Epithelial cell of proximal tubule (primary cell): ENCODE measurements around the gene MYRF. TPM values are rescaled to one million over a fixed set of nuclear protein-coding genes. Genes with fewer than 3 reads are reported as not detected.

ENCODE experiments used
- DNase-seq: peaks from one replicate; pipeline ENCODE4 v3.0.0-alpha.2; 2011; ENCODE audit warnings: low read depth
- H3K4me3 ChIP-seq: 2 replicates; pipeline ENCODE4 v1.5.1; 2011; ENCODE audit warnings: low read depth, mild to moderate bottlenecking, low read length
- CTCF ChIP-seq: conservative IDR thresholded peaks from 2 replicates; pipeline ENCODE4 v1.5.1; 2012; ENCODE audit warnings: low read depth, mild to moderate bottlenecking, low read length
- total RNA-seq: library from RNA; depleted of rRNA; stranded (reverse); fragments of >200 nt; gene quantifications from 2 replicates; pipeline ENCODE4 v1.2.3, GENCODE V29; 2015

The MYRF gene
- total RNA-seq, 1 donor from 2014 or later: 25.0 TPM

GRCh38 chr11:61718046-61718531 is 34.3 kb upstream of the MYRF start:
- no peak overlapping the region for H3K4me3 ChIP-seq
- no peak for DNase-seq
- TF ChIP-seq CTCF: no peak

GRCh38 chr11:61718621-61719302 is 33.7 kb upstream of the MYRF start:
- H3K4me3 ChIP-seq: no peak overlapping the region
- no peak for DNase-seq
- no peak for TF ChIP-seq CTCF

GRCh38 chr11:61719978-61720377 is 32.5 kb upstream of the MYRF start:
- no peak overlapping the region for H3K4me3 ChIP-seq
- TF ChIP-seq CTCF: no peak
- DNase-seq: no peak

- no peak for DNase-seq
- no peak overlapping the region for H3K4me3 ChIP-seq
- TF ChIP-seq CTCF: no peak
Observed at GRCh38 chr11:61720597-61720996, 31.8 kb upstream of the MYRF start.

- no peak for DNase-seq
- no peak overlapping the region for H3K4me3 ChIP-seq
- no peak for TF ChIP-seq CTCF
Observed at GRCh38 chr11:61724437-61724836, 28.0 kb upstream of the MYRF start.

GRCh38 chr11:61725781-61726231 is 26.6 kb upstream of the MYRF start:
- H3K4me3 ChIP-seq: no peak overlapping the region
- no peak for TF ChIP-seq CTCF
- DNase-seq: no peak

- DNase-seq: no peak
- no peak for TF ChIP-seq CTCF
- no peak overlapping the region for H3K4me3 ChIP-seq
Observed at GRCh38 chr11:61726775-61727174, 25.7 kb upstream of the MYRF start.
